ENCODE results near the gene ATP8B4.

GRCh38 chr15:49815526-49815925 is 303.5 kb downstream of the ATP8B4 start:
- no peak for TF ChIP-seq POLR2A (IDR thresholded peaks at IDR 0.05)
- TF ChIP-seq CTCF (IDR thresholded peaks at IDR 0.05): no peak

Data from thyroid gland (tissue), 4 donors.